Peyer's patch (tissue), 4 donors: ENCODE measurements around the gene BANF1. TPM values are rescaled to one million over a fixed set of nuclear protein-coding genes. Genes with fewer than 3 reads are reported as not detected.

Experiments used
- DNase-seq, 3 donors: peaks; one replicate each; pipeline ENCODE4 v3.0.0-alpha.2; 2017 to 2019
- H3K27ac ChIP-seq, 4 donors: fragments of 200-600 bp; sonication (generic); one replicate each; pipeline ENCODE4 v1.5.1; 2016 to 2019
- H3K27me3 ChIP-seq, 2 donors: fragments of 200-600 bp; sonication (generic); one replicate each; pipeline ENCODE4 v1.5.1; 2019
- H3K36me3 ChIP-seq, 3 donors: fragments of 200-600 bp; sonication (generic); one replicate each; pipeline ENCODE4 v1.5.1; 2016 to 2019
- H3K4me1 ChIP-seq, 4 donors: fragments of 200-600 bp; sonication (generic); one replicate each; pipeline ENCODE4 v1.5.1; 2016 to 2019
- H3K4me3 ChIP-seq, 4 donors: fragments of 200-600 bp; sonication (generic); 1 replicate in 3 of 4; 2 replicates in 1 of 4; pipeline ENCODE4 v1.5.1; 2016 to 2019; ENCODE audit warnings: mild to moderate bottlenecking in 1 of 4
- H3K9me3 ChIP-seq, 4 donors: fragments of 200-600 bp; sonication (generic); one replicate each; pipeline ENCODE4 v1.5.1; 2016 to 2019; ENCODE audit warnings: mild to moderate bottlenecking in 1 of 4
- CTCF ChIP-seq, 6 experiments: fragments of 450-650 bp in 4 of 6; fragments of 200-600 bp in 2 of 6; sonication (generic) in 1 of 6; IDR thresholded peaks; one replicate each; pipeline ENCODE4 v1.5.1; 2017 to 2019; ENCODE audit warnings: antibody characterized with exemption in 6 of 6, mild to moderate bottlenecking in 3 of 6, moderate library complexity in 1 of 6
- POLR2A ChIP-seq, 2 donors: fragments of 450-650 bp; IDR thresholded peaks; one replicate each; pipeline ENCODE4 v1.5.1; 2017; ENCODE audit warnings: antibody characterized with exemption in 2 of 2, mild to moderate bottlenecking in 2 of 2, moderate library complexity in 2 of 2
- total RNA-seq, 4 donors: library from RNA; depleted of rRNA; stranded (reverse); fragments of >200 nt; gene quantifications; one replicate each; pipeline ENCODE4 v1.1.0, GENCODE V29; 2016

The BANF1 gene
- total RNA-seq, 4 donors from 2014 or later: 25.4 to 42.4 (median 27.7) TPM

- no peaks in the 10 kb centered on the region for H3K27me3 ChIP-seq
- H3K27ac ChIP-seq: no peak overlapping the region
- no peak overlapping the region for H3K4me3 ChIP-seq
- DNase-seq: no peak
- TF ChIP-seq CTCF (IDR thresholded peaks at IDR 0.05) (no peak), POLR2A (IDR thresholded peaks at IDR 0.05) (no peak)
- H3K36me3 ChIP-seq: no peaks in the 10 kb centered on the region
- peaks cover 0 to 7% (median 4%) of the 10 kb centered on the region in 4 donors for H3K4me1 ChIP-seq
- no peaks in the 10 kb centered on the region for H3K9me3 ChIP-seq
These were observed 45.5 kb downstream of the BANF1 start for GRCh38 chr11:66047541-66048365.

GRCh38 chr11:66048547-66049323 is 46.4 kb downstream of the BANF1 start, which contains the start of gene GAL3ST3:
TSS of gene GAL3ST3 (minus strand) at chr11:66049161. CDS start at chr11:66045415, 3,746 bp downstream.
- no peaks in the 10 kb centered on the region for H3K9me3 ChIP-seq
- peaks cover 0 to 17% (median 10%) of the 10 kb centered on the region in 4 donors for H3K4me1 ChIP-seq
- no peak within 1 kb of the TSS for H3K4me3 ChIP-seq
- no peak within 1 kb of the TSS for H3K27ac ChIP-seq
- H3K27me3 ChIP-seq: no peaks in the 10 kb centered on the region
- DNase-seq: no peak
- TF ChIP-seq CTCF (IDR thresholded peaks at IDR 0.05) (no peak), POLR2A (IDR thresholded peaks at IDR 0.05) (no peak)
- no peaks in the 10 kb centered on the region for H3K36me3 ChIP-seq

GRCh38 chr11:66050581-66051231 is 48.4 kb downstream of the BANF1 start:
- H3K4me3 ChIP-seq: no peak overlapping the region
- no peaks in the 10 kb centered on the region for H3K9me3 ChIP-seq
- H3K4me1 ChIP-seq: peaks cover 0 to 24% (median 9%) of the 10 kb centered on the region in 4 donors
- no peaks in the 10 kb centered on the region for H3K27me3 ChIP-seq
- peaks cover 0 to 19% (median 0%) of the 10 kb centered on the region in 3 donors for H3K36me3 ChIP-seq
- TF ChIP-seq POLR2A (IDR thresholded peaks at IDR 0.05) (no peak), CTCF (IDR thresholded peaks at IDR 0.05) (no peak)
- H3K27ac ChIP-seq: peak overlapping the region in 2 of 4 donors; percentile 86 to 88
- peak in 1 of 3 donors; percentile 29 for DNase-seq

- Histone ChIP-seq H3K9me3 (no peaks in the 10 kb centered on the region), H3K4me3 (peak overlapping the region; percentile 74 to 95 (median 86)), H3K27me3 (no peaks in the 10 kb centered on the region), H3K27ac (peak overlapping the region; percentile 85 to 88 (median 87)), H3K4me1 (peaks cover 0 to 24% (median 9%) of the 10 kb centered on the region in 4 donors), H3K36me3 (peaks cover 0 to 26% (median 0%) of the 10 kb centered on the region in 3 donors)
- no peak for TF ChIP-seq CTCF (IDR thresholded peaks at IDR 0.05)
- no peak for TF ChIP-seq POLR2A (IDR thresholded peaks at IDR 0.05)
- DNase-seq: no peak
These were observed 49.1 kb downstream of the BANF1 start for GRCh38 chr11:66051371-66051765.
